Mesenteric fat pad (tissue), 1 donor: Measurements from ENCODE around the gene CLRN2. TPM values are rescaled to one million over a fixed set of nuclear protein-coding genes. Genes with fewer than 3 reads are reported as not detected.

ENCODE experiments used
- total RNA-seq: library from RNA; stranded (reverse); fragmentation: NEBNext Ultra II Directional; extraction: Animal tissue kit (Norgen Biotek cat#: 25700); gene quantifications from one replicate; pipeline ENCODE4 v1.2.1, GENCODE V29; 2021
- donor health status: DM: yes; HTN: yes; CAD: no.

The CLRN2 gene
- total RNA-seq, 1 donor from 2014 or later, result not detected

Other genes with a start within 250 kb of the CLRN2 start
- 51.9 TPM for gene QDPR, start 3.1 kb upstream of the CLRN2 start, total RNA-seq
- gene LAP3, start 62.0 kb downstream of the CLRN2 start, total RNA-seq, result 110 TPM
- gene MED28, start 99.5 kb downstream of the CLRN2 start, total RNA-seq, result 30.7 TPM